HL-60 (cell line): ENCODE measurements around the gene MTMR3.

Experiments used
- DNase-seq, 2 experiments: peaks; one replicate each; pipeline ENCODE4 v3.0.0-alpha.2; 2010 to 2020; ENCODE audit warnings: low read depth in 1 of 2, low spot score in 1 of 2
- H3K27ac ChIP-seq: fragments of 250-450 bp; sonication (Bioruptor Pico); replicated peaks from 2 replicates; pipeline ENCODE4 v1.5.1; 2020; ENCODE audit warnings: mild to moderate bottlenecking, moderate library complexity
- H3K27me3 ChIP-seq: fragments of 250-450 bp; sonication (Bioruptor Pico); 2 replicates; pipeline ENCODE4 v1.5.1; 2021; ENCODE audit warnings: mild to moderate bottlenecking, moderate library complexity; ENCODE audit not compliant: insufficient read depth, poor library complexity, severe bottlenecking
- H3K4me3 ChIP-seq: replicated peaks from 2 replicates; pipeline ENCODE4 v1.5.1; 2011; ENCODE audit warnings: mild to moderate bottlenecking, control low read depth, low read length; ENCODE audit not compliant: insufficient read depth
- CTCF ChIP-seq: IDR thresholded peaks from one replicate; pipeline ENCODE4 v1.5.1; 2011; ENCODE audit warnings: low read length, control low read depth, inconsistent platforms; ENCODE audit not compliant: insufficient read depth
- GABPA ChIP-seq: IDR thresholded peaks from 2 replicates; pipeline ENCODE4 v1.6.1; 2012; ENCODE audit warnings: low read depth
- POLR2AphosphoS5 ChIP-seq: IDR thresholded peaks from 2 replicates; pipeline ENCODE4 v1.6.1; 2012; ENCODE audit warnings: low read depth
- REST ChIP-seq: IDR thresholded peaks from 2 replicates; pipeline ENCODE4 v1.6.1; 2012; ENCODE audit warnings: low read depth; ENCODE audit not compliant: insufficient replicate concordance
- SPI1 ChIP-seq: IDR thresholded peaks from 2 replicates; pipeline ENCODE4 v1.6.1; 2012; ENCODE audit warnings: low read depth, mild to moderate bottlenecking, borderline replicate concordance

Gene MTMR3

GRCh38 chr22:30004694-30005093 lies 121.7 kb downstream of the MTMR3 start:
- no peak overlapping the region for H3K4me3 ChIP-seq
- no peaks in the 10 kb centered on the region for H3K27me3 ChIP-seq
- H3K27ac ChIP-seq: no peak overlapping the region
- TF ChIP-seq SPI1 (no peak), CTCF (no peak), REST (no peak), POLR2AphosphoS5 (no peak), GABPA (no peak)
- no peak for DNase-seq

GRCh38 chr22:30005213-30005857 lies 122.4 kb downstream of the MTMR3 start:
- Histone ChIP-seq H3K27me3 (no peaks in the 10 kb centered on the region), H3K27ac (no peak overlapping the region), H3K4me3 (no peak overlapping the region)
- TF ChIP-seq GABPA (no peak), CTCF (peak; percentile 100)
- DNase-seq: peak; percentile 31 to 60

- H3K27me3 ChIP-seq: no peaks in the 10 kb centered on the region
- no peak overlapping the region for H3K27ac ChIP-seq
- TF ChIP-seq REST: no peak
- no peak for DNase-seq
- H3K4me3 ChIP-seq: no peak overlapping the region
Measured at GRCh38 chr22:30007361-30007760, 124.4 kb downstream of the MTMR3 start.

GRCh38 chr22:30008401-30008800 lies 125.4 kb downstream of the MTMR3 start:
- Histone ChIP-seq H3K27me3 (no peaks in the 10 kb centered on the region), H3K27ac (no peak overlapping the region), H3K4me3 (no peak overlapping the region)
- no peak for DNase-seq
- TF ChIP-seq CTCF (no peak), POLR2AphosphoS5 (no peak), REST (no peak), GABPA (no peak), SPI1 (no peak)
